ENCODE data around the gene TRAK2.

GRCh38 chr2:201448061-201448460 is 3.2 kb downstream of the TRAK2 start:
- TF ChIP-seq CTCF (conservative IDR thresholded peaks at IDR 0.05 in 1 of 2, IDR thresholded peaks at IDR 0.05 in 1 of 2; ENCODE audit: low read depth in 1 of 2, low read length in 2 of 2), result no peak
- TF ChIP-seq EZH2 (IDR thresholded peaks at IDR 0.05; ENCODE audit: low read length, missing control alignments), result no peak

All from fibroblast of lung (primary cell).